ENCODE measurements around the gene SLC16A12. TPM values are rescaled to one million over a fixed set of nuclear protein-coding genes. Genes with fewer than 3 reads are reported as not detected.
A peak's percentile ranks its signal among the peaks of the same experiment; 100 is the strongest.

SLC16A12 gene
- total and polyA plus RNA-seq, 12 donors, result 0.25 to 2.4 (median 0.53) TPM; not detected in 1

DNA sequence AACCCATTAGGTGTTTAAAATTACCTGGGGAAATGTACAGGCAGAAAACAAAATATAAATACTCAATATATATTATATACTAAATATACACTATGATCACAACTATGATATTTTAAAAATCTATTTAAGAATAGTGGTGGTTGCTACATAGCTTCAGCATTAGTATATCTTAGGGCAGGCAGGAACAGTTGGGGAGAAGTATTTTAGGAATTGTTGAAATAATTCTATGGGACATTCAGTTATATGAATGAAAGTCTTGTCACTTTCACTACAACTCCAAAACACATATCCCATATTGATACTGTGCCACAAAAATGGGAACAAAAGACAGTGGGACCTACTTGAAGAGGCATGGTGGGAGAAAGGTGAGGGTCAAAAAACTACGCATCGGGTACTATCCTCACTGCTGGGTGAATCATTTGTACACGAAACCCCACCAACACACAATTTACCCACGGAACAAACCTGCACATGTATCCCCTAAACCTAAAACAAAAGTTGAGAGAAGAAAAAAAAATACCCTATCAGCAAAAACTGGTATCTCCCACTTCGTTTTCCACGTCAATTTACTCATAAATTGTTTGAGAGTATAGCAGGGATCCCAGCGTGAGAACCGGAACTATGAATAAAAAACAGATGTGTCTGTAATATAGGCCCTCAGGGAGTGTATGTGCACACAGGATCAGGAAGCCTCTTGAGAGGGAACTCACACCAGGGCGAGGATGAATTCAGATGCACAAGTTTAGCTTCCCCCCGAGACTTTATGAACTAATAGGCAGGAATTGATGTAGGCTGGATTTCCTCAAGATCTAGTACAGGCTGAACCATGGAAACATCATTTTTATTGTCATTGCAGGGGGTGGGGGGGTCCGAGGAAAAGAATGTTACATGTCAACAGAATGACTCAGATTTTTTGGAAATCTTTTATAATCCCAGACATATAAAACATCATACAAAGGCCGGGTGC lies 16.2 kb downstream of the SLC16A12 start:
- no peaks in the 10 kb centered on the region for H3K9me3 ChIP-seq (replicated peaks in 1 of 3)
- H3K36me3 ChIP-seq (replicated peaks in 1 of 2), result no peaks in the 10 kb centered on the region
- peaks cover 0 to 9% of the 10 kb centered on the region in 2 donors for H3K4me1 ChIP-seq (replicated peaks in 1 of 2)
- no peak overlapping the region for H3K4me3 ChIP-seq
- intact Hi-C loops (cut with DNase I), result no loop called here
- H3K27me3 ChIP-seq, result no peaks in the 10 kb centered on the region
- TF ChIP-seq, protein P1, sequence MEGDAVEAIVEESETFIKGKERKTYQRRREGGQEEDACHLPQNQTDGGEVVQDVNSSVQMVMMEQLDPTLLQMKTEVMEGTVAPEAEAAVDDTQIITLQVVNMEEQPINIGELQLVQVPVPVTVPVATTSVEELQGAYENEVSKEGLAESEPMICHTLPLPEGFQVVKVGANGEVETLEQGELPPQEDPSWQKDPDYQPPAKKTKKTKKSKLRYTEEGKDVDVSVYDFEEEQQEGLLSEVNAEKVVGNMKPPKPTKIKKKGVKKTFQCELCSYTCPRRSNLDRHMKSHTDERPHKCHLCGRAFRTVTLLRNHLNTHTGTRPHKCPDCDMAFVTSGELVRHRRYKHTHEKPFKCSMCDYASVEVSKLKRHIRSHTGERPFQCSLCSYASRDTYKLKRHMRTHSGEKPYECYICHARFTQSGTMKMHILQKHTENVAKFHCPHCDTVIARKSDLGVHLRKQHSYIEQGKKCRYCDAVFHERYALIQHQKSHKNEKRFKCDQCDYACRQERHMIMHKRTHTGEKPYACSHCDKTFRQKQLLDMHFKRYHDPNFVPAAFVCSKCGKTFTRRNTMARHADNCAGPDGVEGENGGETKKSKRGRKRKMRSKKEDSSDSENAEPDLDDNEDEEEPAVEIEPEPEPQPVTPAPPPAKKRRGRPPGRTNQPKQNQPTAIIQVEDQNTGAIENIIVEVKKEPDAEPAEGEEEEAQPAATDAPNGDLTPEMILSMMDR (IDR thresholded peaks at IDR 0.05), result no peak
- TF ChIP-seq POLR2A (IDR thresholded peaks at IDR 0.05), result no peak
- peak overlapping the region in 1 of 5 donors; percentile 43 for H3K27ac ChIP-seq
- 74 to 77% (median 76%) methylated on average over 12 of the region's 12 CpGs for WGBS, 4 donors
- no peak for DNase-seq

DNA sequence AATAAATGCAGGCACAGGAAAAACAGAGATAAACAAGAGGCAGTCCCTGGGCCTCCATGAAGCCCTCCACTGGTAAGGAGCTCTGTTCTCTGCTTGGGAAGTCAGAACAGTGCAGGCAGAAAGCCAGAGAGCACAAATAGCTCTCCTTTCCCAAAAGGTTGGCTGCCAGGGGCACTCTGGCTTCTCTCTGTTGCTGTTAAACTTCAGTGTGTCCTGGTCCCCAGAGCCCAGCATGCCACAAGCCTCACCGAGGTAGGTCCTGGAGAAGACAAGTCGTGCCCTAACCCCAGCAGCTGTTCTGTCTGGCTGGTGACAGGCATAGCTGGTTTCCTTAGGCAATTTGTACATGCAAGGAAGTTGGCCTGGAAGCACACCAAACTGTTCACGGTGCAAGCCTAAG lies 17.3 kb downstream of the SLC16A12 start:
- H3K27me3 ChIP-seq, result no peaks in the 10 kb centered on the region
- H3K27ac ChIP-seq, result peak overlapping the region in 2 of 5 donors; percentile 36 to 43
- no peak for TF ChIP-seq POLR2A (IDR thresholded peaks at IDR 0.05)
- TF ChIP-seq, protein P1 (IDR thresholded peaks at IDR 0.05), result no peak
- no peaks in the 10 kb centered on the region for H3K36me3 ChIP-seq (replicated peaks in 1 of 2)
- H3K9me3 ChIP-seq (replicated peaks in 1 of 3), result no peaks in the 10 kb centered on the region
- no peak overlapping the region for H3K4me3 ChIP-seq
- DNase-seq, result no peak
- WGBS, 4 donors, result 69 to 82% (median 81%) methylated on average over 1 to 3 of the region's 3 CpGs
- intact Hi-C loops (cut with DNase I), result no loop called here
- peaks cover 0 to 9% of the 10 kb centered on the region in 2 donors for H3K4me1 ChIP-seq (replicated peaks in 1 of 2)

DNA sequence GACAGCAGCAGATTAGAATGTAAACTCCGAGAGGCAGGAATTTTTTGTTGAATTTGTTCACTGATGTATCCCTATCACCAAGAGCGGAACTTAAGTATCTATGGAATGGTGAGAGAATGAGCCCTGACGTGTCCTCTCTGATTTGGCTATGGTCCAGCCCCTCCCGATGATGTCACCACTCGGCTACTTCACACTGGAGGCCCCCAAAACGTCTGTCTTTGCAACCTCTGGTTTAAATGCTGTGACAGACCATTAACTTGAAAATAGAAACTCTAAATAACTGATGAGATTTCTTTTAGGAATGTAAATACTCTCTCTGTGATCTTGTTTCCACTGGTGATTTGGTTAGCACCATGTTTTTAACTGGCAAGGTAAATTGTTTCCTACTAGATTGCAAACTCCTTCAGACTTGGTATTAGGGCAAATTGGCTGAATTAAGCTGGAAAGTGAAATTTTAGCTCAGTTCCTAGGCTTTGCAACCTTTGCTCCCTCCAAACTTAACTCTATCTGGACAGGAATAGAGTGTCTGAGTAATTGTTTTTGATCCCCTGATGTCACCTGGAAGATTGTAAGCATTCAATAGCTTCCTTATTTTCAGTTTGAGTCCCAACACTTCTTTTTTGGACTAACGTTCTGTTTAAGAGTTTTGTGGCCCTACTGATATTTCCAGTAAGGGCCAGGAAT lies 19.1 kb downstream of the SLC16A12 start:
- Histone ChIP-seq H3K4me1 (replicated peaks in 1 of 2) (peaks cover 0 to 9% of the 10 kb centered on the region in 2 donors), H3K36me3 (replicated peaks in 1 of 2) (no peaks in the 10 kb centered on the region), H3K27me3 (no peaks in the 10 kb centered on the region), H3K4me3 (no peak overlapping the region), H3K27ac (peak overlapping the region in 1 of 5 donors; percentile 26), H3K9me3 (replicated peaks in 1 of 3) (no peaks in the 10 kb centered on the region)
- DNase-seq, result peak in 3 of 7 donors; percentile 37 to 83 (median 37)
- intact Hi-C loops (cut with DNase I), result no loop called here
- WGBS, 4 donors, result 56 to 62% (median 58%) methylated on average over 7 of the region's 7 CpGs
- no peak for TF ChIP-seq POLR2A (IDR thresholded peaks at IDR 0.05)
- TF ChIP-seq, protein P1 (IDR thresholded peaks at IDR 0.05), result no peak
